Suppressor macrophage treated with lipopolysaccharide for 1 hour (primary cell): ENCODE results near the gene MCRIP2.
A peak's percentile ranks its signal among the peaks of the same experiment; 100 is the strongest.

Source experiments
- DNase-seq, 3 donors: peaks; one replicate each; pipeline ENCODE4 v3.0.0-alpha.2; 2020 to 2022

The MCRIP2 gene

GRCh38 chr16:633336-634050 lies 8.1 kb upstream of the MCRIP2 start:
- no peak for DNase-seq

GRCh38 chr16:634051-634670 lies 7.5 kb upstream of the MCRIP2 start:
- DNase-seq: no peak

GRCh38 chr16:634996-635395 lies 6.6 kb upstream of the MCRIP2 start:
- DNase-seq: no peak

GRCh38 chr16:635573-636205 lies 5.9 kb upstream of the MCRIP2 start:
- peak in 1 of 3 donors; percentile 10 for DNase-seq

- DNase-seq: peak; percentile 96 to 97 (median 97)
These were observed 5.2 kb upstream of the MCRIP2 start, which contains the start of gene METTL26 for GRCh38 chr16:636206-637080. Gene METTL26 (minus strand): TSS chr16:636305. CDS start chr16:636290, 15 bp downstream.

GRCh38 chr16:637081-638018 lies 4.3 kb upstream of the MCRIP2 start:
- DNase-seq: peak; percentile 85 to 98 (median 95)

- no peak for DNase-seq
These were observed 3.5 kb upstream of the MCRIP2 start for GRCh38 chr16:638034-638543.

GRCh38 chr16:638836-639235 lies 2.8 kb upstream of the MCRIP2 start:
- no peak for DNase-seq

GRCh38 chr16:640614-641013 lies 1.0 kb upstream of the MCRIP2 start:
- no peak for DNase-seq

GRCh38 chr16:642189-643049 lies 791 bp downstream of the MCRIP2 start:
- peak; percentile 97 to 98 (median 97) for DNase-seq

GRCh38 chr16:643050-643368 lies 1.4 kb downstream of the MCRIP2 start:
- no peak for DNase-seq

- no peak for DNase-seq
These were observed 2.9 kb downstream of the MCRIP2 start for GRCh38 chr16:644556-644955.

- no peak for DNase-seq
These were observed 4.4 kb downstream of the MCRIP2 start for GRCh38 chr16:645852-646678.

GRCh38 chr16:646679-647172 lies 5.1 kb downstream of the MCRIP2 start:
- DNase-seq: no peak

- DNase-seq: no peak
These were observed 5.7 kb downstream of the MCRIP2 start for GRCh38 chr16:647173-647902.

- DNase-seq: peak; percentile 49 to 60 (median 51)
These were observed 6.6 kb downstream of the MCRIP2 start for GRCh38 chr16:648071-648780.

GRCh38 chr16:648781-649589 lies 7.4 kb downstream of the MCRIP2 start, which contains the start of gene WDR90:
Gene WDR90 (plus strand): TSS chr16:649365. CDS start chr16:649417, 52 bp downstream.
- DNase-seq: peak; percentile 95 to 98 (median 97)
